Lower leg skin (tissue), 4 donors: Measurements from ENCODE around the gene EBF3. TPM values are rescaled to one million over a fixed set of nuclear protein-coding genes. Genes with fewer than 3 reads are reported as not detected.

Source experiments
- DNase-seq, 2 donors: peaks; one replicate each; pipeline ENCODE4 v3.0.0-alpha.2; 2019; ENCODE audit warnings: low spot score in 2 of 2
- H3K4me3 ChIP-seq: fragments of 200-600 bp; sonication (generic); 2 replicates; pipeline ENCODE4 v1.5.1; 2017; ENCODE audit warnings: mild to moderate bottlenecking, low read depth; ENCODE audit not compliant: poor library complexity, severe bottlenecking
- CTCF ChIP-seq, 3 donors: fragments of 450-650 bp; IDR thresholded peaks; one replicate each; pipeline ENCODE4 v1.5.1; 2016; ENCODE audit warnings: antibody characterized with exemption in 3 of 3, mild to moderate bottlenecking in 3 of 3, moderate library complexity in 2 of 3
- POLR2A ChIP-seq, 2 donors: fragments of 450-650 bp; IDR thresholded peaks; one replicate each; pipeline ENCODE4 v1.6.1; 2016 to 2017; ENCODE audit warnings: antibody characterized with exemption in 2 of 2, mild to moderate bottlenecking in 1 of 2, moderate library complexity in 1 of 2
- WGBS, 2 donors: methylation state at CpG; one replicate each; pipeline ENCODE4 v1.1.5; 2018; 5-methylcytosine and 5-hydroxymethylcytosine counted together
- intact Hi-C: fragments of 100-400 bp; cut with DNase I; formaldehyde crosslinking; loops from one replicate; pipeline ENCODE4 v1.15.0; 2023; ENCODE audit warnings: low total_unique reads
- total RNA-seq, 4 donors: library from RNA; depleted of rRNA; stranded (reverse); fragments of >200 nt; gene quantifications; one replicate each; pipeline ENCODE4 v1.1.0, GENCODE V29; 2016

EBF3 gene
- total RNA-seq, 4 donors from 2014 or later: 0.80 to 8.5 (median 2.4) TPM

GRCh38 chr10:129846991-129847391 is 117.1 kb downstream of the EBF3 start:
- H3K4me3 ChIP-seq: no peak overlapping the region
- 74 to 84% methylated on average over 9 to 10 of the region's 10 CpGs for WGBS, 2 donors
- intact Hi-C loops: no loop called here
- TF ChIP-seq CTCF (IDR thresholded peaks at IDR 0.05) (no peak), POLR2A (IDR thresholded peaks at IDR 0.05) (no peak)
- DNase-seq: peak in 1 of 2 donors; percentile 59

GRCh38 chr10:129845111-129845753 is 118.8 kb downstream of the EBF3 start:
- intact Hi-C loops: no loop called here
- no peak overlapping the region for H3K4me3 ChIP-seq
- 49 to 56% methylated on average over 12 of the region's 12 CpGs for WGBS, 2 donors

GRCh38 chr10:129844216-129844766 is 119.8 kb downstream of the EBF3 start:
- TF ChIP-seq CTCF (IDR thresholded peaks at IDR 0.05) (no peak), POLR2A (IDR thresholded peaks at IDR 0.05) (no peak)

More at GRCh38 chr10:129845111-129845753, 118.8 kb downstream of the EBF3 start:
- no peak for TF ChIP-seq CTCF (IDR thresholded peaks at IDR 0.05)
- no peak for TF ChIP-seq POLR2A (IDR thresholded peaks at IDR 0.05)
- DNase-seq: no peak

GRCh38 chr10:129843702-129844101 is 120.4 kb downstream of the EBF3 start:
- 79 to 81% methylated on average over 12 of the region's 12 CpGs for WGBS, 2 donors
- no peak overlapping the region for H3K4me3 ChIP-seq
- DNase-seq: peak in 1 of 2 donors; percentile 39
- TF ChIP-seq POLR2A (IDR thresholded peaks at IDR 0.05) (no peak), CTCF (IDR thresholded peaks at IDR 0.05) (no peak)
- intact Hi-C loops: no loop called here

More at GRCh38 chr10:129844216-129844766, 119.8 kb downstream of the EBF3 start:
- intact Hi-C loops: no loop called here
- H3K4me3 ChIP-seq: no peak overlapping the region
- DNase-seq: peak in 1 of 2 donors; percentile 68
- WGBS, 2 donors: 89 to 94% methylated on average over 12 of the region's 12 CpGs

- 91% methylated on average over 22 of the region's 22 CpGs for WGBS, 2 donors
- intact Hi-C loops: no loop called here
- DNase-seq: peak in 1 of 2 donors; percentile 62
- TF ChIP-seq POLR2A (IDR thresholded peaks at IDR 0.05) (no peak), CTCF (IDR thresholded peaks at IDR 0.05) (no peak)
- H3K4me3 ChIP-seq: no peak overlapping the region
These were observed 120.9 kb downstream of the EBF3 start for GRCh38 chr10:129843131-129843541.
